ENCODE results near the gene NKX6-1.

The NKX6-1 gene

DNA sequence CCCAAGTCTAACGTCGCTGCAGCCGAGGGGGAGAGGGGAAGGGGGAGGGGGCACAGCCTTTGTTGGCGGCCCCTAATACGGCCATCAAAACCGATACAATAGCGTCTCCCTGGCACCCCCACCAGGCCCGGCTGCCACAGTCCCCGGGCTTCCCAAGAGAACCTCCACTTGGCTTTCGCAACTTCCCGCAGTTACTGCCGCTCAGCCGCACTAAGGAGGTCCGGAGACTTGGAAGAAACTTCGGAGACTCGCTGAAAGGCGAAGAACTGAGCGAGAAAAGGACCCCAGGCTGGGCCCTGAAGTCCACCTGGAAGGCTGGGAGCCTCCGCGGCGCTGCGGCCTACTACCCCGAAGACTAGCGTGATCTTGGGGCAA is 2.8 kb downstream of the NKX6-1 start:
- TF ChIP-seq, protein P1, sequence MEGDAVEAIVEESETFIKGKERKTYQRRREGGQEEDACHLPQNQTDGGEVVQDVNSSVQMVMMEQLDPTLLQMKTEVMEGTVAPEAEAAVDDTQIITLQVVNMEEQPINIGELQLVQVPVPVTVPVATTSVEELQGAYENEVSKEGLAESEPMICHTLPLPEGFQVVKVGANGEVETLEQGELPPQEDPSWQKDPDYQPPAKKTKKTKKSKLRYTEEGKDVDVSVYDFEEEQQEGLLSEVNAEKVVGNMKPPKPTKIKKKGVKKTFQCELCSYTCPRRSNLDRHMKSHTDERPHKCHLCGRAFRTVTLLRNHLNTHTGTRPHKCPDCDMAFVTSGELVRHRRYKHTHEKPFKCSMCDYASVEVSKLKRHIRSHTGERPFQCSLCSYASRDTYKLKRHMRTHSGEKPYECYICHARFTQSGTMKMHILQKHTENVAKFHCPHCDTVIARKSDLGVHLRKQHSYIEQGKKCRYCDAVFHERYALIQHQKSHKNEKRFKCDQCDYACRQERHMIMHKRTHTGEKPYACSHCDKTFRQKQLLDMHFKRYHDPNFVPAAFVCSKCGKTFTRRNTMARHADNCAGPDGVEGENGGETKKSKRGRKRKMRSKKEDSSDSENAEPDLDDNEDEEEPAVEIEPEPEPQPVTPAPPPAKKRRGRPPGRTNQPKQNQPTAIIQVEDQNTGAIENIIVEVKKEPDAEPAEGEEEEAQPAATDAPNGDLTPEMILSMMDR (IDR thresholded peaks at IDR 0.05; ENCODE audit: extremely low read depth, insufficient read depth, missing control alignments): no peak
- no peak for DNase-seq (ENCODE audit: low spot score)
- in situ Hi-C loops (cut with MboI; ENCODE audit: low pct_unique_long_range_greater_than_20kb, low sequenced_read_pairs, unreplicated experiment): no loop called here

DNA sequence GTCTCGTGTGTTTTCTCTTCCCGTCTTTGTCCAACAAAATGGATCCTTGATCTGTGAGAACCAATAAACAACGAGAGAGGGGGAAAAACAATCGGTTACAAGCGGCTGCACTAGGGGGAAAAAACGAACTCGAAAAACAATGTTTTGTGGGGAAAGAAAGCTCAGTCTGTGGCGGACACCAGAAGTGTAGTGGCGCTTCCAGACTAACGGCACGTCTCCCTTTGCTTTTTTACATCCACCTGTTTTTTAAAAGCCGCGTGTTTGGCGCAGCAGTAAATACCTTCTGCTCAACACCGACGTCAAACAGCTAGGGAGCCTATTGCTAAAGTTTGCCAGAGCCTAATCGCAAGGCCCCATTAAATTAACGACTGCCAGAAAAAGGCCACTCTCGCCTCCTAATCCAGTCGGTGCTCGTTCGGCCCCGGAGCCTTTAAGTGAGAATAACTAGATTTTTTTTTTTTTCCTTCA is 3.3 kb downstream of the NKX6-1 start:
- in situ Hi-C loops (cut with MboI; ENCODE audit: low pct_unique_long_range_greater_than_20kb, low sequenced_read_pairs, unreplicated experiment): no loop called here
- DNase-seq (ENCODE audit: low spot score): no peak
- TF ChIP-seq, protein P1 (IDR thresholded peaks at IDR 0.05; ENCODE audit: extremely low read depth, insufficient read depth, missing control alignments): no peak

DNA sequence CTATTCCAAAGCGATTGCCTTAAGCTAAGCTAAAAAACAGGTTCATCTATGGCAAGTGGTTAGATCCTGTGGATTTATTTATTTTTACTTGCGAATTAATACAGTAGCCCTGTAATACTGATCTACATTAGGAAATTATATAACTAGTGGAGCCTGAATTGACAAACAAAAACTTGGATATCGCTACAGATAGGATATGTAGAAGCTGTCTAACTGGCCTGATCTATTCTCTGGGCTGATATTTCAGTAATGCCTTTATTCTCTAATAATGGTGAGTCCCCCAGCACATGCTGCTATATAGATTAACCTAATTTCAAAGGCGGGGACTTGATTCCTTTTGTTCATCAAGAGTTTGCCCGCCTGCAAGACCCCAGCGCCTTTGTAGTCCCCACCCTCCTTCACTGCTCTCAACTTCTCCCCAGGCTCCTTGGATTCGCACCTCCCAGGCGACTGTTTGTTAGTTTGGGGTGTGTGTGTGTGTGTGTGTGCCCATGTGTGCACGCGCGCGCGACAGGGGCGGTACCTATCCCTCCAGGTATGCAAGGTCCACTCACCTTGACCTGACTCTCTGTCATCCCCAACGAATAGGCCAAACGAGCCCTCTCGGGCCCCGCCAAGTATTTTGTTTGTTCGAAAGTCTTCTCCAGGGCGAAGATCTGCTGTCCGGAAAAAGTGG is 3.8 kb downstream of the NKX6-1 start:
- in situ Hi-C loops (cut with MboI; ENCODE audit: low pct_unique_long_range_greater_than_20kb, low sequenced_read_pairs, unreplicated experiment): no loop called here
- TF ChIP-seq, protein P1 (IDR thresholded peaks at IDR 0.05; ENCODE audit: extremely low read depth, insufficient read depth, missing control alignments): no peak
- no peak for DNase-seq (ENCODE audit: low spot score)

DNA sequence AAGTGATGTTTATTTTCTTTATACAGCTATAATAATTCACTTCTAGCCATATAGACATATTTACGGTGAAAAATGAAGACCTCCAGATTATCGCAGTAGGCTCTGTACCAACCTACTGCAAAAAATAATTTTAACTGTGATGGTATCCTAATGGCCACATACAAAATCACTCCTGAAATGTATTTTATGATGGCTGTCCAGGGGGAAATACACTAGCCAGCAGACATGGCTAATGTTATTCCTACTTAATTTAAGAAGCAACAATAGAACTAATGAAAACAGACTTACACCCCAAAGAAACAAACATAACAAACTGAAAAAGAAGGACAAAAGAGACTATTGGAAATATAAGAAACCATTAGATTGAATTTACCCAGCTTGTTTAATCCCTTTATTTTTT is 4.6 kb downstream of the NKX6-1 start:
- TF ChIP-seq, protein P1 (IDR thresholded peaks at IDR 0.05; ENCODE audit: extremely low read depth, insufficient read depth, missing control alignments): no peak
- DNase-seq (ENCODE audit: low spot score): no peak
- in situ Hi-C loops (cut with MboI; ENCODE audit: low pct_unique_long_range_greater_than_20kb, low sequenced_read_pairs, unreplicated experiment): no loop called here

DNA sequence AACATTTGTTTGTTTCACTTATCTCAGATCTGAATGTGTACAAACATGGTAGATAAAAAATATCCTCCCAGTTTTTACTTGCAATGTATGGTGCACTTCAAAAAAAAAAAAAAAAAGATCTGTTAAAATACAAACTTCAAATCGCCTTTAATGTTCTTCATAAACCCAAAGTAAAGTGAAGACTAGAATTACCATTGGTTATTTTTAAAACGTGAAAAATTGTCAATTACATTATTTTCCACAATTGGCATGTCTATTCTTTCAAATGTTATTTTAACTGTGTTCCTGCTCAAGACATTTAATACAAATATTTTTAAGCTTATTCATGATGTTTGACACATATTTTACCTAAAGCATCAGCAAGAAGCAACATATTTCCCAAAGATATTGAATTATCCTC is 5.0 kb downstream of the NKX6-1 start:
- in situ Hi-C loops (cut with MboI; ENCODE audit: low pct_unique_long_range_greater_than_20kb, low sequenced_read_pairs, unreplicated experiment): no loop called here
- DNase-seq (ENCODE audit: low spot score): no peak
- TF ChIP-seq, protein P1 (IDR thresholded peaks at IDR 0.05; ENCODE audit: extremely low read depth, insufficient read depth, missing control alignments): no peak

DNA sequence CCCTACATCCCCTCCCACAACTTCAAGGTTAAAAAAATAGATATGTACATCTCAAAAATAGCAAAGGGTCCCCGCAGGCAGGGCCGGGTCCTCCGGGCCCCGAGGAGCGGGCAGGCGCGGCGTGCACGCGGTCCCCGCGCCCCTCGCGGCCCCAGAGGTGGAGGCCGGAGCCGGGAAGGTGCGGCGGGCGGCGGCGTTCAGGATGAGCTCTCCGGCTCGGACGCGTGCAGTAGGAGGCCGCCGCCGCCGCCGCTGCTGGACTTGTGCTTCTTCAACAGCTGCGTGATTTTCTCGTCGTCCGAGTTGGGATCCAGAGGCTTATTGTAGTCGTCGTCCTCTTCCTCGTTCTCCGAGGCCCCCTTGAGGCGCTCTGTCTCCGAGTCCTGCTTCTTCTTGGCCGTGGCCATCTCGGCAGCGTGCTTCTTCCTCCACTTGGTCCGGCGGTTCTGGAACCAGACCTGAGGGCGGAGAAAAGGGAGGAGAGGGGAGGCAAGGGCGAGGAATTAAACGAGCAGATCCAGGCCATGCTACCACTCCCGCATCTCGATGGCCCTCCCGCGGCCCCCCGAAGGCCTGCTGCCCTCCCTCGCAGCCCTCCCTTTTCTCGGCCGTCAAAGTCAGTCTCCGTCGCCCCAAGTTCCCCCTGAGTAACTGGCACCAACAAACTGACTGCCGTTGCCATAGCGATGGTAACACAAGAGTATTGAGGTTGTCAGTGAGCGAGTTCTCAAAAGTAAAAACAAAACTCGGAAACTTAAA is 5.8 kb downstream of the NKX6-1 start:
- in situ Hi-C loops (cut with MboI; ENCODE audit: low pct_unique_long_range_greater_than_20kb, low sequenced_read_pairs, unreplicated experiment): no loop called here
- TF ChIP-seq, protein P1 (IDR thresholded peaks at IDR 0.05; ENCODE audit: extremely low read depth, insufficient read depth, missing control alignments): no peak
- no peak for DNase-seq (ENCODE audit: low spot score)

Measured in GM13977 (cell line).